Epithelial cell of proximal tubule (primary cell): ENCODE measurements around the gene SLC35G3. TPM values are rescaled to one million over a fixed set of nuclear protein-coding genes. Genes with fewer than 3 reads are reported as not detected.
"Not testable (repeated sequence)": the region's sequence is repeated elsewhere in the genome, so short reads cannot be mapped to it uniquely, and the experiment has no call there.

ENCODE experiments used
- DNase-seq: peaks from one replicate; pipeline ENCODE4 v3.0.0-alpha.2; 2011; ENCODE audit warnings: low read depth
- H3K4me3 ChIP-seq: 2 replicates; pipeline ENCODE4 v1.5.1; 2011; ENCODE audit warnings: low read depth, mild to moderate bottlenecking, low read length
- CTCF ChIP-seq: conservative IDR thresholded peaks from 2 replicates; pipeline ENCODE4 v1.5.1; 2012; ENCODE audit warnings: low read depth, mild to moderate bottlenecking, low read length
- total RNA-seq: library from RNA; depleted of rRNA; stranded (reverse); fragments of >200 nt; gene quantifications from 2 replicates; pipeline ENCODE4 v1.2.3, GENCODE V29; 2015

The SLC35G3 gene
- total RNA-seq, 1 donor from 2014 or later = not detected

GRCh38 chr17:35174835-35175334 lies 19.3 kb downstream of the SLC35G3 start:
- no peak for DNase-seq
- TF ChIP-seq CTCF = no peak

GRCh38 chr17:35172321-35172720 lies 21.9 kb downstream of the SLC35G3 start:
- DNase-seq, H3K4me3 ChIP-seq: not testable (repeated sequence)

More at GRCh38 chr17:35174835-35175334, 19.3 kb downstream of the SLC35G3 start:
- H3K4me3 ChIP-seq = no peak overlapping the region

- DNase-seq = no peak
- no peak for TF ChIP-seq CTCF
- no peak overlapping the region for H3K4me3 ChIP-seq
These were observed 22.4 kb downstream of the SLC35G3 start for GRCh38 chr17:35171834-35172233.

- TF ChIP-seq CTCF = peak; percentile 37
- no peak for DNase-seq
- no peak overlapping the region for H3K4me3 ChIP-seq
These were observed 23.0 kb downstream of the SLC35G3 start for GRCh38 chr17:35170968-35171771.

GRCh38 chr17:35169835-35170363 lies 24.3 kb downstream of the SLC35G3 start:
- TF ChIP-seq CTCF = no peak
- DNase-seq = no peak

GRCh38 chr17:35167666-35168065 lies 26.5 kb downstream of the SLC35G3 start:
- no peak for DNase-seq
- TF ChIP-seq CTCF = no peak
- H3K4me3 ChIP-seq = no peak overlapping the region

More at GRCh38 chr17:35169835-35170363, 24.3 kb downstream of the SLC35G3 start:
- H3K4me3 ChIP-seq = no peak overlapping the region

- no peak for TF ChIP-seq CTCF
- H3K4me3 ChIP-seq = no peak overlapping the region
- no peak for DNase-seq
These were observed 27.1 kb downstream of the SLC35G3 start for GRCh38 chr17:35167046-35167445.
